Neural cell (in vitro differentiated cells): ENCODE measurements around the gene COL27A1. TPM values are rescaled to one million over a fixed set of nuclear protein-coding genes. Genes with fewer than 3 reads are reported as not detected.

ENCODE experiments used
- H2AFZ ChIP-seq: fragments of 200-600, 300-800 bp; sonication (generic), shearing (Covaris generic); 2 replicates; pipeline ENCODE4 v1.6.0; 2014; ENCODE audit warnings: low read depth, mild to moderate bottlenecking, antibody characterized with exemption, low read length, moderate library complexity
- H3F3A ChIP-seq: fragments of 200-600 bp; shearing (Covaris generic); 2 replicates; pipeline ENCODE4 v1.6.1; 2016; ENCODE audit warnings: mild to moderate bottlenecking, moderate library complexity, mixed read lengths, antibody characterized with exemption, low read length; ENCODE audit not compliant: insufficient read depth, poor library complexity, severe bottlenecking
- H3K27ac ChIP-seq: fragments of 200-600, 300-800 bp; sonication (generic), shearing (Covaris generic); 2 replicates; pipeline ENCODE4 v1.5.1; 2014; ENCODE audit warnings: mild to moderate bottlenecking, low read length, moderate library complexity
- H3K27me3 ChIP-seq: fragments of 300-800, 200-600 bp; sonication (generic), shearing (Covaris generic); 2 replicates; pipeline ENCODE4 v1.6.0; 2014; ENCODE audit warnings: mild to moderate bottlenecking, low read depth, low read length, moderate library complexity; ENCODE audit not compliant: insufficient read depth
- H3K36me3 ChIP-seq: fragments of 300-800, 200-600 bp; sonication (generic), shearing (Covaris generic); 2 replicates; pipeline ENCODE4 v1.5.1; 2014; ENCODE audit warnings: mild to moderate bottlenecking, antibody characterized with exemption, low read length, moderate library complexity; ENCODE audit not compliant: insufficient read depth
- H3K4me2 ChIP-seq: fragments of 300-800, 200-600 bp; sonication (generic), shearing (Covaris generic); 2 replicates; pipeline ENCODE4 v1.6.0; 2014; ENCODE audit warnings: mild to moderate bottlenecking, low read length
- H3K4me3 ChIP-seq: fragments of 300-800, 200-600 bp; sonication (generic), shearing (Covaris generic); 2 replicates; pipeline ENCODE4 v1.5.1; 2014; ENCODE audit warnings: mild to moderate bottlenecking, low read length, moderate library complexity
- H3K79me2 ChIP-seq: fragments of 200-600 bp; shearing (Covaris generic); replicated peaks from 2 replicates; pipeline ENCODE4 v1.6.0; 2014; ENCODE audit warnings: mild to moderate bottlenecking, low read length, moderate library complexity; ENCODE audit not compliant: insufficient read depth
- H3K9ac ChIP-seq: fragments of 300-800, 200-600 bp; sonication (generic), shearing (Covaris generic); 2 replicates; pipeline ENCODE4 v1.6.1; 2016; ENCODE audit warnings: mild to moderate bottlenecking, low read length, mixed read lengths
- H3K9me2 ChIP-seq: fragments of 200-600 bp; shearing (Covaris generic); 2 replicates; pipeline ENCODE4 v1.6.1; 2016; ENCODE audit warnings: mild to moderate bottlenecking, low read length, mixed read lengths; ENCODE audit not compliant: insufficient read depth
- H3K9me3 ChIP-seq: fragments of 200-600, 300-800 bp; sonication (generic), shearing (Covaris generic); 2 replicates; pipeline ENCODE4 v1.6.1; 2016; ENCODE audit warnings: mild to moderate bottlenecking, mixed run types, low read length, moderate library complexity, mixed read lengths
- H4K20me1 ChIP-seq: fragments of 200-600 bp; shearing (Covaris generic); 2 replicates; pipeline ENCODE4 v1.6.1; 2016; ENCODE audit warnings: mild to moderate bottlenecking, mixed run types; ENCODE audit not compliant: insufficient read depth
- EP300 ChIP-seq: fragments of 450-650 bp; conservative IDR thresholded peaks from 2 replicates; pipeline ENCODE4 v1.6.1; 2014; ENCODE audit warnings: antibody characterized with exemption, mild to moderate bottlenecking, moderate library complexity; ENCODE audit not compliant: poor library complexity, severe bottlenecking
- EZH2 ChIP-seq: fragments of 200-600, 300-800 bp; shearing (Covaris generic), sonication (generic); IDR thresholded peaks from 2 replicates; pipeline ENCODE4 v1.6.1; 2014; ENCODE audit warnings: antibody characterized with exemption, low read length, borderline replicate concordance, mild to moderate bottlenecking; ENCODE audit not compliant: insufficient read depth, poor library complexity, severe bottlenecking
- MXI1 ChIP-seq: fragments of 450-650 bp; conservative IDR thresholded peaks from 2 replicates; pipeline ENCODE4 v1.6.1; 2014; ENCODE audit warnings: antibody characterized with exemption, mild to moderate bottlenecking; ENCODE audit not compliant: poor library complexity, severe bottlenecking
- POLR2AphosphoS5 ChIP-seq: IDR thresholded peaks from 2 replicates; pipeline ENCODE4 v1.6.1; 2012
- RAD21 ChIP-seq: fragments of 450-650 bp; conservative IDR thresholded peaks from 2 replicates; pipeline ENCODE4 v1.6.1; 2014; ENCODE audit warnings: antibody characterized with exemption, mild to moderate bottlenecking, moderate library complexity
- SMC3 ChIP-seq: fragments of 450-650 bp; conservative IDR thresholded peaks from 2 replicates; pipeline ENCODE4 v1.6.1; 2014; ENCODE audit warnings: antibody characterized with exemption, mild to moderate bottlenecking, moderate library complexity; ENCODE audit not compliant: poor library complexity
- TAF1 ChIP-seq: IDR thresholded peaks from 2 replicates; pipeline ENCODE4 v1.6.1; 2012; ENCODE audit warnings: low read depth
- polyA plus RNA-seq: library from polyadenylated mRNA; depleted of rRNA; stranded (reverse); fragments of >200 nt; gene quantifications from 2 replicates; pipeline ENCODE4 v1.2.3, GENCODE V29; 2014
- TF ChIP-seq, protein P1 (sequence below): fragments of 450-650 bp; IDR thresholded peaks from 2 replicates; pipeline ENCODE4 v1.5.1; 2014; ENCODE audit warnings: antibody characterized with exemption, mild to moderate bottlenecking, moderate library complexity; ENCODE audit not compliant: poor library complexity, severe bottlenecking
- TF ChIP-seq, protein P2 (sequence below): IDR thresholded peaks from 2 replicates; pipeline ENCODE4 v1.6.1; 2012; ENCODE audit warnings: borderline replicate concordance

Gene COL27A1
- polyA plus RNA-seq, 1 donor from 2014 or later = 0.25 TPM

DNA sequence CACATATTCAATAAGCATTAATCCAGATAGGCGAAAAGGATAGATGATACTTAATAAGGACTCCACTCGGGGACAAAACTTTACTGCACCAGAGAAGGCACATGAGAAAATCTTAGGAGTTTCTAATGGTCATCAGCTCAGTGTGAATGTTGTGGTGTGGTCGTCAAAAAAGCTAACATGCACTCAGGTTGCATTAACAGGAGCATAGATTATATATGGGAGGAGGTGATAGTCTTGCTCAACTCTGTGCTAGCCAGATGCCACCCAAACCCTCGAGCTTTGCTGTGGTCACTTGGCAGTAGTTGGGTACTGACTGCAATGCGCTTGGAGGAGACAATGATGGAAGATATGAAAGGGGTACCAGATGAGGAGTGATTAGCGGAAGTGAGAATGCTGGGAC lies 8.6 kb upstream of the COL27A1 start:
- no peak overlapping the region for H3K9ac ChIP-seq
- H3K27me3 ChIP-seq = no peaks in the 10 kb centered on the region
- no peak overlapping the region for H3K4me3 ChIP-seq
- no peak for TF ChIP-seq TAF1
- no peak for TF ChIP-seq POLR2AphosphoS5
- no peak for TF ChIP-seq MXI1
- no peak for TF ChIP-seq EP300
- TF ChIP-seq SMC3 = no peak
- TF ChIP-seq, protein P1, sequence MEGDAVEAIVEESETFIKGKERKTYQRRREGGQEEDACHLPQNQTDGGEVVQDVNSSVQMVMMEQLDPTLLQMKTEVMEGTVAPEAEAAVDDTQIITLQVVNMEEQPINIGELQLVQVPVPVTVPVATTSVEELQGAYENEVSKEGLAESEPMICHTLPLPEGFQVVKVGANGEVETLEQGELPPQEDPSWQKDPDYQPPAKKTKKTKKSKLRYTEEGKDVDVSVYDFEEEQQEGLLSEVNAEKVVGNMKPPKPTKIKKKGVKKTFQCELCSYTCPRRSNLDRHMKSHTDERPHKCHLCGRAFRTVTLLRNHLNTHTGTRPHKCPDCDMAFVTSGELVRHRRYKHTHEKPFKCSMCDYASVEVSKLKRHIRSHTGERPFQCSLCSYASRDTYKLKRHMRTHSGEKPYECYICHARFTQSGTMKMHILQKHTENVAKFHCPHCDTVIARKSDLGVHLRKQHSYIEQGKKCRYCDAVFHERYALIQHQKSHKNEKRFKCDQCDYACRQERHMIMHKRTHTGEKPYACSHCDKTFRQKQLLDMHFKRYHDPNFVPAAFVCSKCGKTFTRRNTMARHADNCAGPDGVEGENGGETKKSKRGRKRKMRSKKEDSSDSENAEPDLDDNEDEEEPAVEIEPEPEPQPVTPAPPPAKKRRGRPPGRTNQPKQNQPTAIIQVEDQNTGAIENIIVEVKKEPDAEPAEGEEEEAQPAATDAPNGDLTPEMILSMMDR = no peak
- TF ChIP-seq, protein P2, sequence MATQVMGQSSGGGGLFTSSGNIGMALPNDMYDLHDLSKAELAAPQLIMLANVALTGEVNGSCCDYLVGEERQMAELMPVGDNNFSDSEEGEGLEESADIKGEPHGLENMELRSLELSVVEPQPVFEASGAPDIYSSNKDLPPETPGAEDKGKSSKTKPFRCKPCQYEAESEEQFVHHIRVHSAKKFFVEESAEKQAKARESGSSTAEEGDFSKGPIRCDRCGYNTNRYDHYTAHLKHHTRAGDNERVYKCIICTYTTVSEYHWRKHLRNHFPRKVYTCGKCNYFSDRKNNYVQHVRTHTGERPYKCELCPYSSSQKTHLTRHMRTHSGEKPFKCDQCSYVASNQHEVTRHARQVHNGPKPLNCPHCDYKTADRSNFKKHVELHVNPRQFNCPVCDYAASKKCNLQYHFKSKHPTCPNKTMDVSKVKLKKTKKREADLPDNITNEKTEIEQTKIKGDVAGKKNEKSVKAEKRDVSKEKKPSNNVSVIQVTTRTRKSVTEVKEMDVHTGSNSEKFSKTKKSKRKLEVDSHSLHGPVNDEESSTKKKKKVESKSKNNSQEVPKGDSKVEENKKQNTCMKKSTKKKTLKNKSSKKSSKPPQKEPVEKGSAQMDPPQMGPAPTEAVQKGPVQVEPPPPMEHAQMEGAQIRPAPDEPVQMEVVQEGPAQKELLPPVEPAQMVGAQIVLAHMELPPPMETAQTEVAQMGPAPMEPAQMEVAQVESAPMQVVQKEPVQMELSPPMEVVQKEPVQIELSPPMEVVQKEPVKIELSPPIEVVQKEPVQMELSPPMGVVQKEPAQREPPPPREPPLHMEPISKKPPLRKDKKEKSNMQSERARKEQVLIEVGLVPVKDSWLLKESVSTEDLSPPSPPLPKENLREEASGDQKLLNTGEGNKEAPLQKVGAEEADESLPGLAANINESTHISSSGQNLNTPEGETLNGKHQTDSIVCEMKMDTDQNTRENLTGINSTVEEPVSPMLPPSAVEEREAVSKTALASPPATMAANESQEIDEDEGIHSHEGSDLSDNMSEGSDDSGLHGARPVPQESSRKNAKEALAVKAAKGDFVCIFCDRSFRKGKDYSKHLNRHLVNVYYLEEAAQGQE = no peak
- no peak for TF ChIP-seq RAD21
- no peak for TF ChIP-seq EZH2
- H4K20me1 ChIP-seq = no peaks in the 10 kb centered on the region
- no peak overlapping the region for H2AFZ ChIP-seq
- no peak overlapping the region for H3K27ac ChIP-seq
- no peaks in the 10 kb centered on the region for H3K36me3 ChIP-seq
- H3K79me2 ChIP-seq = no peaks in the 10 kb centered on the region
- no peaks in the 10 kb centered on the region for H3F3A ChIP-seq
- H3K9me3 ChIP-seq = no peaks in the 10 kb centered on the region
- no peak overlapping the region for H3K4me2 ChIP-seq
- no peaks in the 10 kb centered on the region for H3K9me2 ChIP-seq

DNA sequence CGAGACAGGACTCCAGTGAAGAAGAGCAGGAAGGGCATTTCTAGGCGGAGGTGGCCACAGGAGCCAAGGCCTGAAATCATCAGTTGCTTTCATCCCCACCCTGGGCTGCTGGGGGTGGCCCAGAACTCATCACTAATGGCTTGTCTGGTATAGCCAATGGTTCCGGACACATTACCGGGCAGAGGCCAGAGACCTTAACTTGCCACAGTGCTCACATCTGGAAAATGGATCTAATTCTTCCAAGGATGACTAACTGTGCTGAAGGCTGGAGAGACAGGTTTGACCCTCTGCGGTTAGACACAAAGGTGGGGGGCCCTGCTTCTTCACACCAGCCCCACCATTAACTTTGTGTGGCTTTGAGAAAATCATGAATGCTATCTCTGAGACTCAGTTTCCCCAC lies 6.2 kb upstream of the COL27A1 start:
- no peaks in the 10 kb centered on the region for H3K79me2 ChIP-seq
- H2AFZ ChIP-seq = no peak overlapping the region
- TF ChIP-seq, protein P2 = no peak
- TF ChIP-seq POLR2AphosphoS5 (no peak), RAD21 (no peak), EP300 (no peak), EZH2 (no peak), MXI1 (no peak), TAF1 (no peak), SMC3 (no peak)
- TF ChIP-seq, protein P1 = no peak

More for the DNA sequence above, 6.2 kb upstream of the COL27A1 start:
- Histone ChIP-seq H3K27me3 (peaks cover 21% of the 10 kb centered on the region), H3K27ac (no peak overlapping the region), H3K36me3 (no peaks in the 10 kb centered on the region), H3K4me3 (no peak overlapping the region), H3K9me2 (no peaks in the 10 kb centered on the region), H4K20me1 (no peaks in the 10 kb centered on the region), H3K4me2 (no peak overlapping the region), H3K9me3 (no peaks in the 10 kb centered on the region), H3F3A (no peaks in the 10 kb centered on the region), H3K9ac (no peak overlapping the region)
